ENCODE results near the gene PLCH1. TPM values are rescaled to one million over a fixed set of nuclear protein-coding genes. Genes with fewer than 3 reads are reported as not detected.

PLCH1 gene
- total RNA-seq, 2 experiments from 2014 or later: 0.16 to 0.26 TPM

- no peaks in the 10 kb centered on the region for H3K4me1 Mint-ChIP-seq
- CTCF ChIA-PET: no interaction called here
- H3K36me3 Mint-ChIP-seq (ENCODE audit: low read depth): no peaks in the 10 kb centered on the region
- peaks cover 2% of the 10 kb centered on the region for H3K9me3 Mint-ChIP-seq (ENCODE audit: low read depth)
- peaks cover 2% of the 10 kb centered on the region for H3K27me3 Mint-ChIP-seq
- no peak for ATAC-seq
- POLR2A ChIA-PET: no interaction called here
- DNase-seq: no peak
- intact Hi-C loops (cut with DNase I, micrococcal nuclease): no loop called here
- no peak overlapping the region for H3K27ac Mint-ChIP-seq
- H3K4me3 Mint-ChIP-seq: no peak overlapping the region
Measured at GRCh38 chr3:155394240-155394639, 350.6 kb downstream of the PLCH1 start.

GRCh38 chr3:155393316-155393715, 351.6 kb downstream of the PLCH1 start:
- ChIA-PET CTCF (no interaction called here), POLR2A (no interaction called here)
- intact Hi-C loops (cut with DNase I, micrococcal nuclease): no loop called here
- Mint-ChIP-seq H3K4me1 (no peaks in the 10 kb centered on the region), H3K27me3 (peaks cover 2% of the 10 kb centered on the region), H3K27ac (no peak overlapping the region), H3K36me3 (ENCODE audit: low read depth) (no peaks in the 10 kb centered on the region), H3K9me3 (ENCODE audit: low read depth) (peaks cover 2% of the 10 kb centered on the region), H3K4me3 (no peak overlapping the region)
- ATAC-seq (no peak), DNase-seq (no peak)

GRCh38 chr3:155392138-155392537, 352.7 kb downstream of the PLCH1 start:
- no peaks in the 10 kb centered on the region for H3K4me1 Mint-ChIP-seq
- POLR2A ChIA-PET: no interaction called here
- no peaks in the 10 kb centered on the region for H3K36me3 Mint-ChIP-seq (ENCODE audit: low read depth)
- ATAC-seq: no peak
- H3K4me3 Mint-ChIP-seq: no peak overlapping the region
- H3K27me3 Mint-ChIP-seq: peaks cover 2% of the 10 kb centered on the region
- no peak overlapping the region for H3K27ac Mint-ChIP-seq
- intact Hi-C loops (cut with DNase I, micrococcal nuclease): no loop called here
- DNase-seq: no peak
- CTCF ChIA-PET: no interaction called here
- peaks cover 2% of the 10 kb centered on the region for H3K9me3 Mint-ChIP-seq (ENCODE audit: low read depth)

GRCh38 chr3:155391551-155391958, 353.3 kb downstream of the PLCH1 start:
- peaks cover 2% of the 10 kb centered on the region for H3K27me3 Mint-ChIP-seq
- intact Hi-C loops (cut with DNase I, micrococcal nuclease): no loop called here
- no peaks in the 10 kb centered on the region for H3K4me1 Mint-ChIP-seq
- DNase-seq (no peak), ATAC-seq (no peak)
- H3K36me3 Mint-ChIP-seq (ENCODE audit: low read depth): no peaks in the 10 kb centered on the region
- ChIA-PET CTCF (no interaction called here), POLR2A (no interaction called here)
- H3K9me3 Mint-ChIP-seq (ENCODE audit: low read depth): peaks cover 2% of the 10 kb centered on the region
- H3K27ac Mint-ChIP-seq: no peak overlapping the region
- H3K4me3 Mint-ChIP-seq: no peak overlapping the region

GRCh38 chr3:155391104-155391503, 353.8 kb downstream of the PLCH1 start:
- ChIA-PET CTCF (no interaction called here), POLR2A (no interaction called here)
- H3K27me3 Mint-ChIP-seq: peaks cover 2% of the 10 kb centered on the region
- no peak for DNase-seq
- H3K27ac Mint-ChIP-seq: no peak overlapping the region
- H3K36me3 Mint-ChIP-seq (ENCODE audit: low read depth): no peaks in the 10 kb centered on the region
- ATAC-seq: no peak
- H3K4me3 Mint-ChIP-seq: no peak overlapping the region
- intact Hi-C loops (cut with DNase I, micrococcal nuclease): no loop called here
- peaks cover 2% of the 10 kb centered on the region for H3K9me3 Mint-ChIP-seq (ENCODE audit: low read depth)
- H3K4me1 Mint-ChIP-seq: no peaks in the 10 kb centered on the region

GRCh38 chr3:155390351-155390750, 354.5 kb downstream of the PLCH1 start:
- Mint-ChIP-seq H3K27ac (no peak overlapping the region), H3K9me3 (ENCODE audit: low read depth) (no peaks in the 10 kb centered on the region), H3K36me3 (ENCODE audit: low read depth) (no peaks in the 10 kb centered on the region), H3K27me3 (peaks cover 2% of the 10 kb centered on the region), H3K4me3 (no peak overlapping the region), H3K4me1 (no peaks in the 10 kb centered on the region)
- DNase-seq (no peak), ATAC-seq (no peak)
- intact Hi-C loops (cut with DNase I, micrococcal nuclease): no loop called here
- ChIA-PET POLR2A (no interaction called here), CTCF (no interaction called here)

GRCh38 chr3:155388417-155388816, 356.5 kb downstream of the PLCH1 start:
- Mint-ChIP-seq H3K4me1 (no peaks in the 10 kb centered on the region), H3K4me3 (no peak overlapping the region), H3K36me3 (ENCODE audit: low read depth) (no peaks in the 10 kb centered on the region), H3K27ac (no peak overlapping the region), H3K9me3 (ENCODE audit: low read depth) (no peaks in the 10 kb centered on the region), H3K27me3 (no peaks in the 10 kb centered on the region)
- CTCF ChIA-PET: interaction anchor here (0.6 kb wide), 1 partner anchor 1166 kb away, joined by 3 read pairs; no protein-coding TSS in a partner anchor
- POLR2A ChIA-PET: no interaction called here
- intact Hi-C loops (cut with DNase I, micrococcal nuclease): no loop called here
- DNase-seq (no peak), ATAC-seq (no peak)

GRCh38 chr3:155387571-155387970, 357.3 kb downstream of the PLCH1 start:
- intact Hi-C loops (cut with DNase I, micrococcal nuclease): no loop called here
- no peaks in the 10 kb centered on the region for H3K9me3 Mint-ChIP-seq (ENCODE audit: low read depth)
- H3K27me3 Mint-ChIP-seq: no peaks in the 10 kb centered on the region
- no peaks in the 10 kb centered on the region for H3K36me3 Mint-ChIP-seq (ENCODE audit: low read depth)
- CTCF ChIA-PET: interaction anchor here (0.6 to 1.6 kb wide), 2 partner anchors 18 to 1165 kb away, joined by 3 to 5 read pairs; no protein-coding TSS in a partner anchor
- H3K4me3 Mint-ChIP-seq: no peak overlapping the region
- DNase-seq (no peak), ATAC-seq (no peak)
- H3K27ac Mint-ChIP-seq: no peak overlapping the region
- POLR2A ChIA-PET: no interaction called here
- no peaks in the 10 kb centered on the region for H3K4me1 Mint-ChIP-seq

GRCh38 chr3:155386919-155387318, 358.0 kb downstream of the PLCH1 start:
- no peaks in the 10 kb centered on the region for H3K9me3 Mint-ChIP-seq (ENCODE audit: low read depth)
- CTCF ChIA-PET: interaction anchor here (1.0 to 1.6 kb wide), 2 partner anchors 19 to 35 kb away, joined by 5 read pairs; no protein-coding TSS in a partner anchor
- intact Hi-C loops (cut with DNase I, micrococcal nuclease): no loop called here

GRCh38 chr3:155385896-155386625, 358.8 kb downstream of the PLCH1 start:
- Mint-ChIP-seq H3K4me1 (no peaks in the 10 kb centered on the region), H3K36me3 (ENCODE audit: low read depth) (no peaks in the 10 kb centered on the region), H3K9me3 (ENCODE audit: low read depth) (no peaks in the 10 kb centered on the region), H3K4me3 (no peak overlapping the region), H3K27ac (no peak overlapping the region), H3K27me3 (no peaks in the 10 kb centered on the region)
- intact Hi-C loops (cut with DNase I, micrococcal nuclease): no loop called here
- ChIA-PET CTCF (interaction anchor here (1.0 kb wide), 1 partner anchor 34 kb away, joined by 5 read pairs; no protein-coding TSS in a partner anchor), POLR2A (no interaction called here)
- no peak for DNase-seq
- ATAC-seq: no peak

More at GRCh38 chr3:155386919-155387318, 358.0 kb downstream of the PLCH1 start:
- no peak overlapping the region for H3K4me3 Mint-ChIP-seq
- ATAC-seq (no peak), DNase-seq (no peak)
- no peaks in the 10 kb centered on the region for H3K4me1 Mint-ChIP-seq
- no peaks in the 10 kb centered on the region for H3K36me3 Mint-ChIP-seq (ENCODE audit: low read depth)
- no peaks in the 10 kb centered on the region for H3K27me3 Mint-ChIP-seq
- POLR2A ChIA-PET: no interaction called here
- H3K27ac Mint-ChIP-seq: no peak overlapping the region

GRCh38 chr3:155382396-155383042, 362.4 kb downstream of the PLCH1 start:
- ATAC-seq: no peak
- Mint-ChIP-seq H3K27ac (no peak overlapping the region), H3K9me3 (ENCODE audit: low read depth) (no peaks in the 10 kb centered on the region), H3K4me1 (no peaks in the 10 kb centered on the region), H3K4me3 (no peak overlapping the region), H3K27me3 (no peaks in the 10 kb centered on the region), H3K36me3 (ENCODE audit: low read depth) (no peaks in the 10 kb centered on the region)
- CTCF ChIA-PET: interaction anchor here (0.5 to 2.3 kb wide), 3 partner anchors 319 to 1160 kb away, joined by 3 to 12 read pairs (median 3); no protein-coding TSS in a partner anchor
- DNase-seq: peak; percentile 51
- POLR2A ChIA-PET: no interaction called here
- intact Hi-C loops (cut with DNase I, micrococcal nuclease): loop anchor here in 1 of 2 experiments (1.0 kb wide), 1 partner anchor 320 kb away; no protein-coding TSS in a partner anchor

- CTCF ChIA-PET: interaction anchor here (0.6 kb wide), 1 partner anchor 51 kb away, joined by 3 read pairs; no protein-coding TSS in a partner anchor
Measured at GRCh38 chr3:155377847-155378246, 367.0 kb downstream of the PLCH1 start.

More at GRCh38 chr3:155377847-155378246, 367.0 kb downstream of the PLCH1 start:
- H3K27me3 Mint-ChIP-seq: no peaks in the 10 kb centered on the region
- H3K9me3 Mint-ChIP-seq (ENCODE audit: low read depth): no peaks in the 10 kb centered on the region
- DNase-seq (no peak), ATAC-seq (no peak)
- H3K4me1 Mint-ChIP-seq: no peaks in the 10 kb centered on the region
- H3K36me3 Mint-ChIP-seq (ENCODE audit: low read depth): no peaks in the 10 kb centered on the region
- no peak overlapping the region for H3K27ac Mint-ChIP-seq
- POLR2A ChIA-PET: no interaction called here
- H3K4me3 Mint-ChIP-seq: no peak overlapping the region
- intact Hi-C loops (cut with DNase I, micrococcal nuclease): no loop called here

Measured in activated CD4-positive, alpha-beta T cell treated with anti-CD3 and anti-CD28 coated beads for 36 hours (primary cell).